ENCODE measurements around the gene IQSEC3.

IQSEC3 gene

GRCh38 chr12:175250-175649 is 108.7 kb downstream of the IQSEC3 start:
- no peaks in the 10 kb centered on the region for H3K9me3 ChIP-seq (ENCODE audit: insufficient read depth, low read length)
- no peaks in the 10 kb centered on the region for H3K79me2 ChIP-seq (ENCODE audit: low read length)
- H3K36me3 ChIP-seq (replicated peaks; ENCODE audit: low read depth, low read length): no peaks in the 10 kb centered on the region
- H4K20me1 ChIP-seq (ENCODE audit: insufficient read depth, low read length): no peaks in the 10 kb centered on the region
- H2AFZ ChIP-seq (ENCODE audit: low read depth, low read length): no peak overlapping the region
- no peak overlapping the region for H3K9ac ChIP-seq (ENCODE audit: low read length)
- H3K27ac ChIP-seq (ENCODE audit: low read length): no peak overlapping the region
- H3K4me2 ChIP-seq (ENCODE audit: low read length): no peak overlapping the region
- H3K4me3 ChIP-seq (ENCODE audit: low read length): no peak overlapping the region
- TF ChIP-seq, protein P1, sequence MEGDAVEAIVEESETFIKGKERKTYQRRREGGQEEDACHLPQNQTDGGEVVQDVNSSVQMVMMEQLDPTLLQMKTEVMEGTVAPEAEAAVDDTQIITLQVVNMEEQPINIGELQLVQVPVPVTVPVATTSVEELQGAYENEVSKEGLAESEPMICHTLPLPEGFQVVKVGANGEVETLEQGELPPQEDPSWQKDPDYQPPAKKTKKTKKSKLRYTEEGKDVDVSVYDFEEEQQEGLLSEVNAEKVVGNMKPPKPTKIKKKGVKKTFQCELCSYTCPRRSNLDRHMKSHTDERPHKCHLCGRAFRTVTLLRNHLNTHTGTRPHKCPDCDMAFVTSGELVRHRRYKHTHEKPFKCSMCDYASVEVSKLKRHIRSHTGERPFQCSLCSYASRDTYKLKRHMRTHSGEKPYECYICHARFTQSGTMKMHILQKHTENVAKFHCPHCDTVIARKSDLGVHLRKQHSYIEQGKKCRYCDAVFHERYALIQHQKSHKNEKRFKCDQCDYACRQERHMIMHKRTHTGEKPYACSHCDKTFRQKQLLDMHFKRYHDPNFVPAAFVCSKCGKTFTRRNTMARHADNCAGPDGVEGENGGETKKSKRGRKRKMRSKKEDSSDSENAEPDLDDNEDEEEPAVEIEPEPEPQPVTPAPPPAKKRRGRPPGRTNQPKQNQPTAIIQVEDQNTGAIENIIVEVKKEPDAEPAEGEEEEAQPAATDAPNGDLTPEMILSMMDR (IDR thresholded peaks at IDR 0.05; ENCODE audit: low read depth, low read length): no peak
- TF ChIP-seq EZH2phosphoT487 (IDR thresholded peaks at IDR 0.05; ENCODE audit: low read depth): no peak
- H3K27me3 ChIP-seq (ENCODE audit: low read depth, low read length): no peaks in the 10 kb centered on the region
- no peaks in the 10 kb centered on the region for H3K4me1 ChIP-seq (ENCODE audit: low read length)

DNA sequence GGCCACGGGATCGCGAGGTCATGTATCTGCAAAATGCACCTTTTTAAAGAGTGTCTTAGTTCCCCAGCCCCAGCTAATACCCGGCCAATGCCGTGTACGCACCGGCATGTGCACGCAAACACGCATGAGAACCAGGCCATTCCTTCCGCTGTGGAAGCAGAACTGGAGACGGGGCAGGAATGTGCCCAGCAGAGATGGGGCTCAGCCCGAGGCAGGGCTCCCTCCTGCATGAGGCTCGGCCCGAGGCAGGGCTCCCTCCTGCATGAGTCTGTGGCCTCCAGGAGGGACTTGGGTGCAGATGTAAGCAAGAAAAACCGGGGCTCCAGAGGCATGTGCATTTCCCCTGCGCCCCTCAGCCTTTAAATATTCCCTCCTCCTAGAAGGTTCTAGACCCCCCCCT is 109.2 kb downstream of the IQSEC3 start:
- Histone ChIP-seq H3K27me3 (ENCODE audit: low read depth, low read length) (no peaks in the 10 kb centered on the region), H2AFZ (ENCODE audit: low read depth, low read length) (no peak overlapping the region), H3K36me3 (replicated peaks; ENCODE audit: low read depth, low read length) (no peaks in the 10 kb centered on the region), H3K4me3 (ENCODE audit: low read length) (no peak overlapping the region), H3K27ac (ENCODE audit: low read length) (no peak overlapping the region), H3K9me3 (ENCODE audit: insufficient read depth, low read length) (no peaks in the 10 kb centered on the region), H3K4me2 (ENCODE audit: low read length) (no peak overlapping the region), H3K9ac (ENCODE audit: low read length) (no peak overlapping the region), H4K20me1 (ENCODE audit: insufficient read depth, low read length) (no peaks in the 10 kb centered on the region), H3K4me1 (ENCODE audit: low read length) (no peaks in the 10 kb centered on the region), H3K79me2 (ENCODE audit: low read length) (no peaks in the 10 kb centered on the region)
- no peak for TF ChIP-seq EZH2phosphoT487 (IDR thresholded peaks at IDR 0.05; ENCODE audit: low read depth)
- TF ChIP-seq, protein P1 (IDR thresholded peaks at IDR 0.05; ENCODE audit: low read depth, low read length): no peak

DNA sequence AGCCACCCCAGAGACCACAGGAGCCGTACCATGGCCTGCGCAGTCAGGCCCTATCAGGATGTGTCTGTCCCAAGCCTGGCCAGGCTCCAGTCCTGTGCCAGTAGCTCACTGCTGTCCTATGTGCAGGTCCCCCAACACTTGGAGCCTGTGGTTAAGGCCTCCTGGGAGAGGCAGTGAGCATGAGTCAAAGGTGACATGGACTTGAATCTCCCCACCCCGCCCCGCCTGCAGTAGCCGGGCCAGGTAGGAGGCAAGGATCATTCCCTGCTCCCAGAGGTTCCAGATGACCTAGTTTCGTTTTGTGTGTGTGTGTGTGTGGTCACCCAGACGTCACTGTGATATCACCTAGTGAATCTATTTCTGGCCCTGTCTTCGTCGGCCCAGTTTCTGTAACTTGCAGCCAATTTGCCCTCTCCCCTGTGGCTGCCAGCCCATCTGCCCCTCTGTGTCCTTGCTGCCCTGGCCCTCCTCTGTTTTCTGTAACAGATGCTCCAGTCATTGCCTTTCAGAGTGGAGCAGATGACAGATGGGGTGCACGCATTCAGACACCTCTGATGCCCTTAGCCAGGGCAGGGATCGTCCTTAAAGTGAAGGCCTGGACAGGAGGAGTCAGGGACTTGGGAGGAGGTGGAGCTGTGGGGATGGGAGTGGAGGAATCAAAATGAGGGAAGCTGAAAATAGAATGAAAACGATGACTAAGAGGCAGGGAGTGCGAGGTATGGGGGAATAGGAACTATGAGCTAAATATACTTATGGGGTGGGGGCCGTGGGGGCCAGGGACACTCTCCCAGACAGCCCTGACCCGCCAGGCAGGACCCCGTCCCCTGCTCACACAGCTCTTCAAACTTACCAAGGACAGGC is 110.0 kb downstream of the IQSEC3 start:
- H3K4me3 ChIP-seq (ENCODE audit: low read length): no peak overlapping the region
- no peaks in the 10 kb centered on the region for H3K27me3 ChIP-seq (ENCODE audit: low read depth, low read length)
- no peaks in the 10 kb centered on the region for H3K79me2 ChIP-seq (ENCODE audit: low read length)
- no peaks in the 10 kb centered on the region for H3K9me3 ChIP-seq (ENCODE audit: insufficient read depth, low read length)
- H2AFZ ChIP-seq (ENCODE audit: low read depth, low read length): no peak overlapping the region
- H3K9ac ChIP-seq (ENCODE audit: low read length): no peak overlapping the region
- no peak overlapping the region for H3K4me2 ChIP-seq (ENCODE audit: low read length)
- no peak for TF ChIP-seq EZH2phosphoT487 (IDR thresholded peaks at IDR 0.05; ENCODE audit: low read depth)
- TF ChIP-seq, protein P1 (IDR thresholded peaks at IDR 0.05; ENCODE audit: low read depth, low read length): no peak
- H3K36me3 ChIP-seq (replicated peaks; ENCODE audit: low read depth, low read length): no peaks in the 10 kb centered on the region
- H3K4me1 ChIP-seq (ENCODE audit: low read length): no peaks in the 10 kb centered on the region
- H4K20me1 ChIP-seq (ENCODE audit: insufficient read depth, low read length): no peaks in the 10 kb centered on the region
- H3K27ac ChIP-seq (ENCODE audit: low read length): no peak overlapping the region

- no peaks in the 10 kb centered on the region for H3K27me3 ChIP-seq (ENCODE audit: low read depth, low read length)
- H3K4me1 ChIP-seq (ENCODE audit: low read length): no peaks in the 10 kb centered on the region
- H3K4me2 ChIP-seq (ENCODE audit: low read length): no peak overlapping the region
These were observed 110.9 kb downstream of the IQSEC3 start for GRCh38 chr12:177336-177979.

More at GRCh38 chr12:177336-177979, 110.9 kb downstream of the IQSEC3 start:
- no peaks in the 10 kb centered on the region for H4K20me1 ChIP-seq (ENCODE audit: insufficient read depth, low read length)
- no peak overlapping the region for H3K27ac ChIP-seq (ENCODE audit: low read length)
- H3K4me3 ChIP-seq (ENCODE audit: low read length): no peak overlapping the region
- no peak overlapping the region for H3K9ac ChIP-seq (ENCODE audit: low read length)
- H2AFZ ChIP-seq (ENCODE audit: low read depth, low read length): no peak overlapping the region
- H3K36me3 ChIP-seq (replicated peaks; ENCODE audit: low read depth, low read length): no peaks in the 10 kb centered on the region
- no peaks in the 10 kb centered on the region for H3K79me2 ChIP-seq (ENCODE audit: low read length)
- no peaks in the 10 kb centered on the region for H3K9me3 ChIP-seq (ENCODE audit: insufficient read depth, low read length)
- TF ChIP-seq, protein P1 (IDR thresholded peaks at IDR 0.05; ENCODE audit: low read depth, low read length): no peak
- TF ChIP-seq EZH2phosphoT487 (IDR thresholded peaks at IDR 0.05; ENCODE audit: low read depth): no peak

All from OCI-LY3 (cell line).